A673 (cell line): ENCODE results near the gene ENOX1.

Experiments
- EZH2 ChIP-seq: fragments of 200-600 bp; sonication (generic); IDR thresholded peaks from 2 replicates; pipeline ENCODE4 v1.6.1; 2017; ENCODE audit warnings: borderline replicate concordance, low read depth, mild to moderate bottlenecking, mixed read lengths, antibody characterized with exemption, low read length; ENCODE audit not compliant: poor library complexity, severe bottlenecking
- TF ChIP-seq, protein P1 (sequence below): fragments of 300-800, 200-600 bp; sonication (generic); conservative IDR thresholded peaks from 2 replicates; pipeline ENCODE4 v1.5.1; 2017; ENCODE audit warnings: low read depth, mild to moderate bottlenecking, antibody characterized with exemption, low read length, moderate library complexity, mixed read lengths

DNA sequence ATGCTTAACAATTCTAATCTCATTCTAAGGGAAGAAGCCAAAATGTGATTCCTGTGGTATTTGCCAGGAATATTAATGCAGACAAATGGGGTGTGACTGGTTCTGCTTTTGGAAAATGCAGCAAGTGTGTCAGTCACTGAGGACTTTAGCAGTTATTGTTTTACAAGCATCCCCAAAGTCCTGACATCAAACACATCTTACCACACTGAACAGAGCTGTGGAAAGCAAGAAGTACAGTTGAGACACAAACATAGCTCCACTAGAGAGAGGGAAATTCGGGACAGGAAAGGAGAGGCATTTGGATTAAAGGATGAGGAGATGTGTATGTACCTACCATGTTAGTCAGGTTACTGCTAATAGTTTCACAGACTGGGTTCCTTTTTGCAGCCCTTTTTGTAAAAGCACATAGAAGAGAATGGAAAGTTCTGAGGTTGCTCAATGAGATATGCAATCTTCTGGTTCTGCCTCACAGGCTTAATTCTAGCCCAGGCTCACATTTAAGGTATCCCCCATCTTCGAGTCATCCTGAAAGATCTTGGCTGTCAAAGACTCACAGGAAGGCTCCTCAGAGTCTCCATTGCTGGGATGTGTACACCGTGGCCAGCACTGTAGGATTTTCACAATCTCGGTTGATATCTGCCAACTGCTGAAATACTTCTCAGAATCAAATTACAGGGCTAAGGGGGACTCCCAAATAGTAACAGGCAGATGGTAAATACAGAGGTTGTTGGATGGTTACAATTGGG lies 446.8 kb downstream of the ENOX1 start:
- TF ChIP-seq, protein P1, sequence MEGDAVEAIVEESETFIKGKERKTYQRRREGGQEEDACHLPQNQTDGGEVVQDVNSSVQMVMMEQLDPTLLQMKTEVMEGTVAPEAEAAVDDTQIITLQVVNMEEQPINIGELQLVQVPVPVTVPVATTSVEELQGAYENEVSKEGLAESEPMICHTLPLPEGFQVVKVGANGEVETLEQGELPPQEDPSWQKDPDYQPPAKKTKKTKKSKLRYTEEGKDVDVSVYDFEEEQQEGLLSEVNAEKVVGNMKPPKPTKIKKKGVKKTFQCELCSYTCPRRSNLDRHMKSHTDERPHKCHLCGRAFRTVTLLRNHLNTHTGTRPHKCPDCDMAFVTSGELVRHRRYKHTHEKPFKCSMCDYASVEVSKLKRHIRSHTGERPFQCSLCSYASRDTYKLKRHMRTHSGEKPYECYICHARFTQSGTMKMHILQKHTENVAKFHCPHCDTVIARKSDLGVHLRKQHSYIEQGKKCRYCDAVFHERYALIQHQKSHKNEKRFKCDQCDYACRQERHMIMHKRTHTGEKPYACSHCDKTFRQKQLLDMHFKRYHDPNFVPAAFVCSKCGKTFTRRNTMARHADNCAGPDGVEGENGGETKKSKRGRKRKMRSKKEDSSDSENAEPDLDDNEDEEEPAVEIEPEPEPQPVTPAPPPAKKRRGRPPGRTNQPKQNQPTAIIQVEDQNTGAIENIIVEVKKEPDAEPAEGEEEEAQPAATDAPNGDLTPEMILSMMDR, result no peak
- TF ChIP-seq EZH2, result no peak
